Umbilical cord (tissue), 2 donors: ENCODE measurements around the gene TM4SF20. TPM values are rescaled to one million over a fixed set of nuclear protein-coding genes. Genes with fewer than 3 reads are reported as not detected.

ENCODE experiments used
- DNase-seq: peaks from one replicate; pipeline ENCODE4 v3.0.0-alpha.2; 2015; ENCODE audit warnings: low spot score
- total RNA-seq: library from RNA; depleted of rRNA; stranded (reverse); fragments of >200 nt; gene quantifications from one replicate; pipeline ENCODE4 v1.2.3, GENCODE V29; 2014; ENCODE audit warnings: low replicate concordance; ENCODE audit not compliant: insufficient read depth

TM4SF20 gene
- total RNA-seq, 1 donor from 2014 or later = 2.4 TPM

GRCh38 chr2:227367427-227367795 lies 11.7 kb downstream of the TM4SF20 start:
- DNase-seq = no peak

- DNase-seq = peak; percentile 70
Measured at GRCh38 chr2:227366769-227367426, 12.2 kb downstream of the TM4SF20 start.

- DNase-seq = no peak
Measured at GRCh38 chr2:227365833-227366232, 13.3 kb downstream of the TM4SF20 start.

- peak; percentile 24 for DNase-seq
Measured at GRCh38 chr2:227364585-227365263, 14.4 kb downstream of the TM4SF20 start.

- DNase-seq = no peak
Measured at GRCh38 chr2:227363756-227364155, 15.3 kb downstream of the TM4SF20 start.

- no peak for DNase-seq
Measured at GRCh38 chr2:227360351-227360750, 18.8 kb downstream of the TM4SF20 start.

- DNase-seq = no peak
Measured at GRCh38 chr2:227351639-227352038, 27.5 kb downstream of the TM4SF20 start.

- no peak for DNase-seq
Measured at GRCh38 chr2:227349989-227350612, 29.0 kb downstream of the TM4SF20 start.

- DNase-seq = no peak
Measured at GRCh38 chr2:227348324-227348723, 30.8 kb downstream of the TM4SF20 start.

- no peak for DNase-seq
Measured at GRCh38 chr2:227347117-227347516, 32.0 kb downstream of the TM4SF20 start.

GRCh38 chr2:227344231-227344630 lies 34.9 kb downstream of the TM4SF20 start:
- no peak for DNase-seq

- DNase-seq = no peak
Measured at GRCh38 chr2:227341553-227341952, 37.6 kb downstream of the TM4SF20 start.

GRCh38 chr2:227340106-227340505 lies 39.0 kb downstream of the TM4SF20 start:
- no peak for DNase-seq

GRCh38 chr2:227339098-227339599 lies 40.0 kb downstream of the TM4SF20 start:
- no peak for DNase-seq

- DNase-seq = no peak
Measured at GRCh38 chr2:227337442-227337841, 41.7 kb downstream of the TM4SF20 start.

- DNase-seq = no peak
Measured at GRCh38 chr2:227335713-227336112, 43.4 kb downstream of the TM4SF20 start.

- DNase-seq = no peak
Measured at GRCh38 chr2:227326783-227327182, 52.3 kb downstream of the TM4SF20 start.

- DNase-seq = peak; percentile 59
Measured at GRCh38 chr2:227325839-227326195, 53.3 kb downstream of the TM4SF20 start.

GRCh38 chr2:227324995-227325838 lies 53.9 kb downstream of the TM4SF20 start, which contains the start of gene MFF:
Gene MFF (plus strand): TSS chr2:227325251. CDS start chr2:227330666, 5,415 bp downstream.
- peak; percentile 95 for DNase-seq

- DNase-seq = no peak
Measured at GRCh38 chr2:227324642-227324994, 54.5 kb downstream of the TM4SF20 start.

GRCh38 chr2:227323818-227324217 lies 55.3 kb downstream of the TM4SF20 start:
- no peak for DNase-seq
